K562 (cell line): ENCODE measurements around the gene FMN2.

ENCODE experiments used
- CBX2 ChIP-seq: fragments of 200-600 bp; sonication (generic); IDR thresholded peaks from one replicate; pipeline ENCODE4 v1.6.1; 2012; ENCODE audit warnings: mild to moderate bottlenecking, low read length, inconsistent platforms; ENCODE audit not compliant: insufficient read depth, poor library complexity, severe bottlenecking
- KLF10 ChIP-seq: fragments of 250-450 bp; sonication (Bioruptor Pico); IDR thresholded peaks from 2 replicates; pipeline ENCODE4 v1.6.1; 2021; ENCODE audit warnings: matching md5 sums
- MYNN ChIP-seq, 2 experiments: sonication (generic); formaldehyde crosslinking in 1 of 2; IDR thresholded peaks; 2 replicates each; pipeline versions ENCODE4 v1.5.0 to v1.6.1; 2016 to 2020; ENCODE audit warnings: antibody characterized with exemption in 1 of 2, missing genetic modification reagents in 1 of 2
- RBM15 ChIP-seq: fragments of 200-400 bp; formaldehyde crosslinking; IDR thresholded peaks from 2 replicates; pipeline ENCODE4 v1.6.1; 2018; ENCODE audit warnings: mild to moderate bottlenecking, low read length, moderate library complexity; ENCODE audit not compliant: insufficient read depth
- RFX7 ChIP-seq: fragments of 250-450 bp; sonication (Bioruptor Pico); IDR thresholded peaks from 2 replicates; pipeline ENCODE4 v1.5.1; 2021; ENCODE audit warnings: mild to moderate bottlenecking
- SIN3A ChIP-seq, 2 experiments: fragments of 150-350 bp in 1 of 2; IDR thresholded peaks; 2 replicates each; pipeline ENCODE4 v1.6.1; 2011 to 2016; ENCODE audit warnings: borderline replicate concordance in 2 of 2, low read depth in 2 of 2, low read length in 2 of 2, mild to moderate bottlenecking in 2 of 2, moderate library complexity in 2 of 2; ENCODE audit not compliant: control insufficient read depth in 1 of 2
- YY1 ChIP-seq, 3 experiments: IDR thresholded peaks; 2 replicates each; pipeline ENCODE4 v1.6.1; 2011; ENCODE audit warnings: low read length in 2 of 3, mild to moderate bottlenecking in 2 of 3, moderate library complexity in 2 of 3, borderline replicate concordance in 1 of 3, control low read depth in 1 of 3, low read depth in 1 of 3; ENCODE audit not compliant: insufficient read depth in 3 of 3, insufficient replicate concordance in 2 of 3, control insufficient read depth in 1 of 3, insufficient read length in 1 of 3; ENCODE audit errors: extremely low read depth in 1 of 3
- ZFP30 ChIP-seq: fragments of 250-450 bp; sonication (Bioruptor Pico); IDR thresholded peaks from 2 replicates; pipeline ENCODE4 v1.8.0; 2022; ENCODE audit warnings: moderate library complexity, mild to moderate bottlenecking, inconsistent platforms, borderline replicate concordance
- TF ChIP-seq, protein P1 (sequence below): fragments of 450-650 bp; IDR thresholded peaks from 2 replicates; pipeline ENCODE4 v1.6.1; 2017; ENCODE audit warnings: antibody characterized with exemption, mild to moderate bottlenecking
- TF ChIP-seq, protein P2 (sequence below): fragments of 250-450 bp; sonication (Bioruptor Pico); IDR thresholded peaks from 2 replicates; pipeline ENCODE4 v1.5.0; 2020; ENCODE audit warnings: mild to moderate bottlenecking
- TF ChIP-seq, protein P3 (sequence below), 3 experiments: IDR thresholded peaks in 2 of 3; conservative IDR thresholded peaks in 1 of 3; 2 replicates each; pipeline ENCODE4 v1.5.1; 2011 to 2012; ENCODE audit warnings: low read length in 3 of 3, mild to moderate bottlenecking in 3 of 3, control low read depth in 2 of 3, improper control_type of control experiment in 1 of 3, inconsistent platforms in 1 of 3, low read depth in 1 of 3, mixed read lengths in 1 of 3, moderate library complexity in 1 of 3; ENCODE audit not compliant: insufficient read depth in 2 of 3
- TF ChIP-seq, protein P4 (sequence below), 2 experiments: fragments of 450-650 bp in 1 of 2; sonication (generic) in 1 of 2; formaldehyde crosslinking in 1 of 2; IDR thresholded peaks; 2 replicates each; pipeline versions ENCODE4 v1.7.1 to v1.9.0; 2016 to 2022; ENCODE audit warnings: inconsistent platforms in 1 of 2, mild to moderate bottlenecking in 1 of 2, missing genetic modification reagents in 1 of 2

DNA sequence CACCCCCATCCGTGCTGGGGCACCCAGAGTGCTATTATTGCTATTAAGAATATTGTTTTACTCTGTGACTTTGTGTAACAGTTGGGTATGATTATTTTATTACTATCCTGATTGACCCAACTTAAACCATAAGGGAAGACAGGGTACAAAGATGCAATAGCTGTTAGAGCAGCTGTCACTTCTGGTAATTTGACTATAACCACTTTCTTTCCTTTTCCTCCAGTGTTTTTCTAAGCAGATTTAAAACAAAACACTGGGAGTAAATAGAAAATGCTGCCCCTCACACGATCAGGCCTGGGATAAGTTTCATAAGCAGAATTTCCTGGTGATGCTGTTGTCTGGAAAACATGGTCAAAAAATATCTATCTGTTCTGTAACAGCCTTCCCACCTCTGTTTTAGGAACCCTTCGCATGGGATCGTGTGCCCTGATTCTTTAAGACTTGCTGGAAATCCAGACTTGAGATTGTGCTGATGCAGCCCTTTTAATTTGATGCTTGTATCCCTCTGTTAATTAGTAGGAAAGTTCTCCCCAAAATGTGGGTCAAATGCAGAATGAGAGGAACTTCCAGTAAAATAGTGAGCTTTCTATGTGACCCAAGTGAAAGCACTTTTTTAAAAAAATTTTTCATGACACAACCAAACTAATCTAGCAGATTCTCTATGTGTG lies 165.3 kb downstream of the FMN2 start:
- TF ChIP-seq, protein P1, sequence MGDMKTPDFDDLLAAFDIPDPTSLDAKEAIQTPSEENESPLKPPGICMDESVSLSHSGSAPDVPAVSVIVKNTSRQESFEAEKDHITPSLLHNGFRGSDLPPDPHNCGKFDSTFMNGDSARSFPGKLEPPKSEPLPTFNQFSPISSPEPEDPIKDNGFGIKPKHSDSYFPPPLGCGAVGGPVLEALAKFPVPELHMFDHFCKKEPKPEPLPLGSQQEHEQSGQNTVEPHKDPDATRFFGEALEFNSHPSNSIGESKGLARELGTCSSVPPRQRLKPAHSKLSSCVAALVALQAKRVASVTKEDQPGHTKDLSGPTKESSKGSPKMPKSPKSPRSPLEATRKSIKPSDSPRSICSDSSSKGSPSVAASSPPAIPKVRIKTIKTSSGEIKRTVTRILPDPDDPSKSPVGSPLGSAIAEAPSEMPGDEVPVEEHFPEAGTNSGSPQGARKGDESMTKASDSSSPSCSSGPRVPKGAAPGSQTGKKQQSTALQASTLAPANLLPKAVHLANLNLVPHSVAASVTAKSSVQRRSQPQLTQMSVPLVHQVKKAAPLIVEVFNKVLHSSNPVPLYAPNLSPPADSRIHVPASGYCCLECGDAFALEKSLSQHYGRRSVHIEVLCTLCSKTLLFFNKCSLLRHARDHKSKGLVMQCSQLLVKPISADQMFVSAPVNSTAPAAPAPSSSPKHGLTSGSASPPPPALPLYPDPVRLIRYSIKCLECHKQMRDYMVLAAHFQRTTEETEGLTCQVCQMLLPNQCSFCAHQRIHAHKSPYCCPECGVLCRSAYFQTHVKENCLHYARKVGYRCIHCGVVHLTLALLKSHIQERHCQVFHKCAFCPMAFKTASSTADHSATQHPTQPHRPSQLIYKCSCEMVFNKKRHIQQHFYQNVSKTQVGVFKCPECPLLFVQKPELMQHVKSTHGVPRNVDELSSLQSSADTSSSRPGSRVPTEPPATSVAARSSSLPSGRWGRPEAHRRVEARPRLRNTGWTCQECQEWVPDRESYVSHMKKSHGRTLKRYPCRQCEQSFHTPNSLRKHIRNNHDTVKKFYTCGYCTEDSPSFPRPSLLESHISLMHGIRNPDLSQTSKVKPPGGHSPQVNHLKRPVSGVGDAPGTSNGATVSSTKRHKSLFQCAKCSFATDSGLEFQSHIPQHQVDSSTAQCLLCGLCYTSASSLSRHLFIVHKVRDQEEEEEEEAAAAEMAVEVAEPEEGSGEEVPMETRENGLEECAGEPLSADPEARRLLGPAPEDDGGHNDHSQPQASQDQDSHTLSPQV: no peak
- TF ChIP-seq, protein P2, sequence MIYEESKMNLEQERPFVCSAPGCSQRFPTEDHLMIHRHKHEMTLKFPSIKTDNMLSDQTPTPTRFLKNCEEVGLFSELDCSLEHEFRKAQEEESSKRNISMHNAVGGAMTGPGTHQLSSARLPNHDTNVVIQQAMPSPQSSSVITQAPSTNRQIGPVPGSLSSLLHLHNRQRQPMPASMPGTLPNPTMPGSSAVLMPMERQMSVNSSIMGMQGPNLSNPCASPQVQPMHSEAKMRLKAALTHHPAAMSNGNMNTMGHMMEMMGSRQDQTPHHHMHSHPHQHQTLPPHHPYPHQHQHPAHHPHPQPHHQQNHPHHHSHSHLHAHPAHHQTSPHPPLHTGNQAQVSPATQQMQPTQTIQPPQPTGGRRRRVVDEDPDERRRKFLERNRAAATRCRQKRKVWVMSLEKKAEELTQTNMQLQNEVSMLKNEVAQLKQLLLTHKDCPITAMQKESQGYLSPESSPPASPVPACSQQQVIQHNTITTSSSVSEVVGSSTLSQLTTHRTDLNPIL (CRISPR knock-in tag): no peak
- TF ChIP-seq CBX2 (no peak), KLF10 (CRISPR knock-in tag) (no peak), SIN3A (IDR thresholded peaks at IDR 0.05; ENCODE audit: borderline replicate concordance in 2 of 2, control insufficient read depth in 1 of 2, low read depth in 2 of 2, low read length in 2 of 2) (no peak), YY1 (IDR thresholded peaks at IDR 0.05; ENCODE audit: borderline replicate concordance in 1 of 3, control insufficient read depth in 1 of 3, extremely low read depth in 1 of 3, insufficient read depth in 3 of 3, insufficient read length in 1 of 3, insufficient replicate concordance in 2 of 3, low read depth in 1 of 3, low read length in 2 of 3) (no peak), RBM15 (no peak), RFX7 (CRISPR knock-in tag) (no peak), MYNN (IDR thresholded peaks at IDR 0.05) (no peak), MYNN (CRISPR knock-in tag; IDR thresholded peaks at IDR 0.05) (no peak), ZFP30 (no peak)
- TF ChIP-seq, protein P3, sequence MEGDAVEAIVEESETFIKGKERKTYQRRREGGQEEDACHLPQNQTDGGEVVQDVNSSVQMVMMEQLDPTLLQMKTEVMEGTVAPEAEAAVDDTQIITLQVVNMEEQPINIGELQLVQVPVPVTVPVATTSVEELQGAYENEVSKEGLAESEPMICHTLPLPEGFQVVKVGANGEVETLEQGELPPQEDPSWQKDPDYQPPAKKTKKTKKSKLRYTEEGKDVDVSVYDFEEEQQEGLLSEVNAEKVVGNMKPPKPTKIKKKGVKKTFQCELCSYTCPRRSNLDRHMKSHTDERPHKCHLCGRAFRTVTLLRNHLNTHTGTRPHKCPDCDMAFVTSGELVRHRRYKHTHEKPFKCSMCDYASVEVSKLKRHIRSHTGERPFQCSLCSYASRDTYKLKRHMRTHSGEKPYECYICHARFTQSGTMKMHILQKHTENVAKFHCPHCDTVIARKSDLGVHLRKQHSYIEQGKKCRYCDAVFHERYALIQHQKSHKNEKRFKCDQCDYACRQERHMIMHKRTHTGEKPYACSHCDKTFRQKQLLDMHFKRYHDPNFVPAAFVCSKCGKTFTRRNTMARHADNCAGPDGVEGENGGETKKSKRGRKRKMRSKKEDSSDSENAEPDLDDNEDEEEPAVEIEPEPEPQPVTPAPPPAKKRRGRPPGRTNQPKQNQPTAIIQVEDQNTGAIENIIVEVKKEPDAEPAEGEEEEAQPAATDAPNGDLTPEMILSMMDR (IDR thresholded peaks at IDR 0.05 in 2 of 3, conservative IDR thresholded peaks at IDR 0.05 in 1 of 3; ENCODE audit: insufficient read depth in 2 of 3, low read depth in 1 of 3, low read length in 3 of 3): no peak
- TF ChIP-seq, protein P4, sequence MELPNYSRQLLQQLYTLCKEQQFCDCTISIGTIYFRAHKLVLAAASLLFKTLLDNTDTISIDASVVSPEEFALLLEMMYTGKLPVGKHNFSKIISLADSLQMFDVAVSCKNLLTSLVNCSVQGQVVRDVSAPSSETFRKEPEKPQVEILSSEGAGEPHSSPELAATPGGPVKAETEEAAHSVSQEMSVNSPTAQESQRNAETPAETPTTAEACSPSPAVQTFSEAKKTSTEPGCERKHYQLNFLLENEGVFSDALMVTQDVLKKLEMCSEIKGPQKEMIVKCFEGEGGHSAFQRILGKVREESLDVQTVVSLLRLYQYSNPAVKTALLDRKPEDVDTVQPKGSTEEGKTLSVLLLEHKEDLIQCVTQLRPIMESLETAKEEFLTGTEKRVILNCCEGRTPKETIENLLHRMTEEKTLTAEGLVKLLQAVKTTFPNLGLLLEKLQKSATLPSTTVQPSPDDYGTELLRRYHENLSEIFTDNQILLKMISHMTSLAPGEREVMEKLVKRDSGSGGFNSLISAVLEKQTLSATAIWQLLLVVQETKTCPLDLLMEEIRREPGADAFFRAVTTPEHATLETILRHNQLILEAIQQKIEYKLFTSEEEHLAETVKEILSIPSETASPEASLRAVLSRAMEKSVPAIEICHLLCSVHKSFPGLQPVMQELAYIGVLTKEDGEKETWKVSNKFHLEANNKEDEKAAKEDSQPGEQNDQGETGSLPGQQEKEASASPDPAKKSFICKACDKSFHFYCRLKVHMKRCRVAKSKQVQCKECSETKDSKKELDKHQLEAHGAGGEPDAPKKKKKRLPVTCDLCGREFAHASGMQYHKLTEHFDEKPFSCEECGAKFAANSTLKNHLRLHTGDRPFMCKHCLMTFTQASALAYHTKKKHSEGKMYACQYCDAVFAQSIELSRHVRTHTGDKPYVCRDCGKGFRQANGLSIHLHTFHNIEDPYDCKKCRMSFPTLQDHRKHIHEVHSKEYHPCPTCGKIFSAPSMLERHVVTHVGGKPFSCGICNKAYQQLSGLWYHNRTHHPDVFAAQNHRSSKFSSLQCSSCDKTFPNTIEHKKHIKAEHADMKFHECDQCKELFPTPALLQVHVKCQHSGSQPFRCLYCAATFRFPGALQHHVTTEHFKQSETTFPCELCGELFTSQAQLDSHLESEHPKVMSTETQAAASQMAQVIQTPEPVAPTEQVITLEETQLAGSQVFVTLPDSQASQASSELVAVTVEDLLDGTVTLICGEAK (IDR thresholded peaks at IDR 0.05): no peak
- TF ChIP-seq, protein P4 (CRISPR knock-in tag; IDR thresholded peaks at IDR 0.05): no peak
